HepG2 (cell line): ENCODE measurements around the gene GTF2F2. TPM values are rescaled to one million over a fixed set of nuclear protein-coding genes. Genes with fewer than 3 reads are reported as not detected.

Source experiments
- ATAC-seq: fragments of 200-7000 bp; cut with Tn5 transposase; 3 replicates; pipeline ENCODE4 v1.9.1; 2020; ENCODE audit warnings: mild to moderate bottlenecking, moderate library complexity
- BruUV-seq: library from RNA; stranded (reverse); fragments of 400-500 nt; replicated peaks from 2 replicates; lab custom pipeline; 2021; lab: Mats Ljungman, UMichigan
- CTCF ChIA-PET: fragments of 300-600 bp; formaldehyde crosslinking; extraction: SDS; loops from one replicate; lab custom pipeline; 2021; ENCODE audit warnings: low total read pairs, inconsistent platforms, low intra/inter-chr PET ratio; lab: Yijun Ruan, JAX
- POLR2A ChIA-PET: fragments of 350-600 bp; sonication (Branson Sonifier 250); formaldehyde crosslinking; loops from one replicate; lab custom pipeline; 2020; ENCODE audit warnings: antibody characterized with exemption, inconsistent platforms; lab: Yijun Ruan, JAX
- DNase-seq: peaks from one replicate; pipeline ENCODE4 v3.0.0-alpha.2; 2015; ENCODE audit warnings: low spot score
- FAIRE-seq: peaks from 3 replicates; lab custom pipeline; 2011; peaks lifted over from hg19 to GRCh38; lab: Jason Lieb, UNC
- H2AFZ ChIP-seq: one replicate; pipeline ENCODE4 v1.6.1; 2011; ENCODE audit warnings: low read length, inconsistent platforms
- H3K27ac ChIP-seq: fragments of 300-600 bp; 3 replicates; pipeline ENCODE4 v1.8.0; 2011; ENCODE audit warnings: mixed run types, mild to moderate bottlenecking, mixed read lengths, low read length, inconsistent platforms; ENCODE audit not compliant: insufficient read depth; ENCODE audit errors: extremely low read length
- H3K27me3 ChIP-seq, 2 experiments: fragments of 200-600 bp in 1 of 2; 2 replicates in 1 of 2; 3 replicates in 1 of 2; pipeline versions ENCODE4 v1.6.0 to v1.8.0; 2011; ENCODE audit warnings: low read length in 2 of 2, mild to moderate bottlenecking in 2 of 2, moderate library complexity in 2 of 2, inconsistent platforms in 1 of 2; ENCODE audit not compliant: insufficient read depth in 2 of 2, control insufficient read depth in 1 of 2
- H3K36me3 ChIP-seq, 2 experiments: fragments of 200-600 bp in 1 of 2; replicated peaks in 1 of 2; 2 replicates in 1 of 2; 3 replicates in 1 of 2; pipeline versions ENCODE4 v1.5.1 to v1.8.0; 2011; ENCODE audit warnings: low read length in 2 of 2, inconsistent platforms in 1 of 2; ENCODE audit not compliant: insufficient read depth in 2 of 2, control insufficient read depth in 1 of 2
- H3K4me1 ChIP-seq: 2 replicates; pipeline ENCODE4 v1.5.1; 2012; ENCODE audit warnings: low read length, inconsistent platforms; ENCODE audit not compliant: insufficient read depth
- H3K4me2 ChIP-seq: 2 replicates; pipeline ENCODE4 v1.6.0; 2011; ENCODE audit warnings: low read depth, low read length, inconsistent platforms
- H3K4me3 ChIP-seq, 3 experiments: fragments of 200-600 bp in 1 of 3; sonication (generic), shearing (Covaris generic) in 1 of 3; replicated peaks in 1 of 3; 2 replicates each; pipeline ENCODE4 v1.5.1; 2011 to 2016; ENCODE audit warnings: low read length in 3 of 3, inconsistent platforms in 2 of 3, low read depth in 2 of 3, mild to moderate bottlenecking in 2 of 3, control low read depth in 1 of 3, mixed read lengths in 1 of 3; ENCODE audit not compliant: insufficient read depth in 1 of 3
- H3K79me2 ChIP-seq: one replicate; pipeline ENCODE4 v1.6.1; 2011; ENCODE audit warnings: low read length, inconsistent platforms; ENCODE audit not compliant: insufficient read depth
- H3K9ac ChIP-seq: 2 replicates; pipeline ENCODE4 v1.6.0; 2011; ENCODE audit warnings: mild to moderate bottlenecking, low read depth, low read length, inconsistent platforms; ENCODE audit not compliant: insufficient read depth
- H3K9me3 ChIP-seq: 2 replicates; pipeline ENCODE4 v1.5.1; 2012; ENCODE audit warnings: mild to moderate bottlenecking, low read length
- H4K20me1 ChIP-seq: 2 replicates; pipeline ENCODE4 v1.6.0; 2011; ENCODE audit warnings: inconsistent platforms, mild to moderate bottlenecking, low read length, moderate library complexity; ENCODE audit not compliant: insufficient read depth
- PPARG ChIP-seq: conservative IDR thresholded peaks from 2 replicates; pipeline ENCODE4 v1.6.1; 2016; ENCODE audit warnings: missing biosample characterization, missing genetic modification reagents
- WGBS: methylation state at CpG from one replicate; pipeline ENCODE4 v1.1.6; 2017; ENCODE audit warnings: low lambda C conversion rate; 5-methylcytosine and 5-hydroxymethylcytosine counted together
- in situ Hi-C: cut with HindIII; loops from 2 replicates; pipeline ENCODE4 v1.10.0; 2017; ENCODE audit warnings: low pct_unique_long_range_greater_than_20kb; ENCODE audit not compliant: extremely low pct_ligation_motif_present
- intact Hi-C: fragments of 100-400 bp; cut with micrococcal nuclease; formaldehyde crosslinking; loops from one replicate; pipeline ENCODE4 v1.10.0; 2022; ENCODE audit not compliant: unreplicated experiment
- polyA plus RNA-seq, 8 experiments: library from polyadenylated mRNA; depleted of rRNA in 3 of 8; stranded (reverse) in 7 of 8; unstranded in 1 of 8; fragments of >200 nt; fragmentation: Illumina TruSeq in 4 of 8; extraction: Trizol in 4 of 8; gene quantifications; 2 replicates each; pipeline versions ENCODE4 v1.2.1 to v1.2.3, GENCODE V29; 2011 to 2016; ENCODE audit warnings: low read depth in 4 of 8, missing spikeins in 1 of 8, mixed read lengths in 1 of 8; ENCODE audit not compliant: insufficient read depth in 1 of 8
- total RNA-seq, 5 experiments: library from RNA; depleted of rRNA; stranded (reverse); fragments of >200 nt; fragmentation: Illumina TruSeq; extraction: Trizol; gene quantifications; 2 replicates each; pipeline ENCODE4 v1.2.3, GENCODE V29; 2016; ENCODE audit warnings: low read depth in 1 of 5
- TF ChIP-seq, protein P1 (sequence below): sonication (generic); formaldehyde crosslinking; IDR thresholded peaks from 2 replicates; pipeline ENCODE4 v1.4.0; 2020; ENCODE audit warnings: mild to moderate bottlenecking, missing genetic modification reagents
- TF ChIP-seq, protein P2 (sequence below): sonication (generic); formaldehyde crosslinking; IDR thresholded peaks from 2 replicates; pipeline ENCODE4 v1.4.0; 2020; ENCODE audit warnings: mild to moderate bottlenecking, missing genetic modification reagents
- TF ChIP-seq, protein P3 (sequence below): sonication (generic); formaldehyde crosslinking; IDR thresholded peaks from 2 replicates; pipeline ENCODE4 v1.4.0; 2020; ENCODE audit warnings: low read depth, mild to moderate bottlenecking, missing genetic modification reagents
- TF ChIP-seq, protein P4 (sequence below): sonication (generic); formaldehyde crosslinking; conservative IDR thresholded peaks from 2 replicates; pipeline ENCODE4 v1.4.0; 2020; ENCODE audit warnings: missing genetic modification reagents

The GTF2F2 gene
- total and polyA plus RNA-seq, 2 of the 13 experiments (the other 11 are each of a cell fraction or from before 2014, with no cell fraction given): 10.6 to 32.8 TPM

DNA sequence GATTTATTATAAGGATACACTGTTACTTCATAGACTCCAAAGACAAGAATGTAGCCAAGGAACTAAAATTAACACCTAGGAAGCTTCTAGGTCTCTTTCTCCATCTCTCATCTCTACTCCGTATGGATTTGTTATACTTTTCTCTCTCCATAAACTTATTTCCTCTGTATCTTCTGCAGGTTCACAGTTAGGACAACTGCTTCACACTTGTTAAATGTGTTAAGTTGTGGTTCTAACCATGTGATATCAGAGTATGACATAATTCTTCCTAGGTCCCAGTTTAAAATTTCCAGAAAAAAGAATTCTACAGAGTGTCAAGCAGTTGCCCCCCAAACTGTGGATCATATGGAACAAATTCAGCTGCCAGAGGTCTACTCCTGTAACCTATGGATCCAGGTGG, 42.3 kb upstream of the GTF2F2 start (continued):
- TF ChIP-seq, protein P1, sequence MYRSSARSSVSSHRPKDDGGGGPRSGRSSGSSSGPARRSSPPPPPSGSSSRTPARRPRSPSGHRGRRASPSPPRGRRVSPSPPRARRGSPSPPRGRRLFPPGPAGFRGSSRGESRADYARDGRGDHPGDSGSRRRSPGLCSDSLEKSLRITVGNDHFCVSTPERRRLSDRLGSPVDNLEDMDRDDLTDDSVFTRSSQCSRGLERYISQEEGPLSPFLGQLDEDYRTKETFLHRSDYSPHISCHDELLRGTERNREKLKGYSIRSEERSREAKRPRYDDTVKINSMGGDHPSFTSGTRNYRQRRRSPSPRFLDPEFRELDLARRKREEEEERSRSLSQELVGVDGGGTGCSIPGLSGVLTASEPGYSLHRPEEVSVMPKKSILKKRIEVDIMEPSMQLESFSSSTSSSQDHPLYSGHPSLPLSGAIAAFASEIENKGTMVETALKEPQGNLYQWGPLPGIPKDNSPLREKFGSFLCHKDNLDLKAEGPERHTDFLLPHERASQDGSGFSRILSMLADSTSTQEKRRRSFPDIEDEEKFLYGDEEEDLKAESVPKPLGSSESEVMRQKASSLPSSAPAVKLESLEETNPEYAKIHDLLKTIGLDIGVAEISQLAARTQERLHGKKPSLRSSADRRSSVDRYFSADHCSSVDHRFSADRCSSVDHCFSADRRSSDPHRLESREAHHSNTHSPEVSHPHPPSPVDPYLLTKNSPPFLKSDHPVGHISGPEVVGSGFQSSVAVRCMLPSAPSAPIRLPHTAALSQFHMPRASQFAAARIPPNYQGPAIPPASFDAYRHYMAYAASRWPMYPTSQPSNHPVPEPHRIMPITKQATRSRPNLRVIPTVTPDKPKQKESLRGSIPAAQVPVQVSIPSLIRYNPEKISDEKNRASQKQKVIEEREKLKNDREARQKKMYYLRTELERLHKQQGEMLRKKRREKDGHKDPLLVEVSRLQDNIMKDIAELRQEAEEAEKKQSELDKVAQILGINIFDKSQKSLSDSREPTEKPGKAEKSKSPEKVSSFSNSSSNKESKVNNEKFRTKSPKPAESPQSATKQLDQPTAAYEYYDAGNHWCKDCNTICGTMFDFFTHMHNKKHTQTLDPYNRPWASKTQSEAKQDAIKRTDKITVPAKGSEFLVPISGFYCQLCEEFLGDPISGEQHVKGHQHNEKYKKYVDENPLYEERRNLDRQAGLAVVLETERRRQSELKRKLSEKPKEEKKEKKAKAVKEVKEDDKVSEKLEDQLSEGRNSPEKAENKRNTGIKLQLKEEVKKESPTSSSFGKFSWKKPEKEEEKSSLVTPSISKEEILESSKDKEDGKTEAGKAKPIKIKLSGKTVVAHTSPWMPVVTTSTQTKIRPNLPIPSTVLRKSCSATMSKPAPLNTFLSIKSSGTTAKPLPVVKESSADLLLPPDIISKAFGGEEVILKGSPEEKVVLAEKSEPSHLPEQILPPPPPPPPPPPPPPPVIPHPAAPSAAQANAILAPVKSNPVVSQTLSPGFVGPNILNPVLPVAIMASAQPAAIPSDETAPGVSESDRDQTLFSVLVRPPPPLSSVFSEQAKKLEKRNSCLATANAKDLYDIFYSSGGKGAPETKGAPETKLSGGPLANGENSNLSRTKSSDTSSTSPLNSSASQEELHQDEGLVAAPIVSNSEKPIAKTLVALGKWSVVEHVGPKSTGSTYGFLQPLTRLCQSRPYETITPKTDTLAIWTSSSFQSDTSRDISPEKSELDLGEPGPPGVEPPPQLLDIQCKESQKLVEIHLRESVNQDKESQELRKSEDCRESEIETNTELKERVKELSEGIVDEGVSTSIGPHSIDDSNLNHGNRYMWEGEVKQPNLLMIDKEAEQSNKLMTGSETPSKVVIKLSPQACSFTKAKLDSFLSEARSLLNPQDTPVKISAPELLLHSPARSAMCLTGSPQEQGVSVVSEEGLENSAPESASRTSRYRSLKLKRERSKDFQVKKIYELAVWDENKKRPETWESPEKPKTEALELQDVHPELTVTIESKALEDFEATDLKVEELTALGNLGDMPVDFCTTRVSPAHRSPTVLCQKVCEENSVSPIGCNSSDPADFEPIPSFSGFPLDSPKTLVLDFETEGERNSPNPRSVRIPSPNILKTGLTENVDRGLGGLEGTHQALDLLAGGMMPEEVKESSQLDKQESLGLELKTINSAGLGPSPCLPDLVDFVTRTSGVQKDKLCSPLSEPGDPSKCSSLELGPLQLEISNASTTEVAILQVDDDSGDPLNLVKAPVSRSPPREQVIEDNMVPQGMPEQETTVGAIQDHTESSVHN: no peak
- TF ChIP-seq, protein P2, sequence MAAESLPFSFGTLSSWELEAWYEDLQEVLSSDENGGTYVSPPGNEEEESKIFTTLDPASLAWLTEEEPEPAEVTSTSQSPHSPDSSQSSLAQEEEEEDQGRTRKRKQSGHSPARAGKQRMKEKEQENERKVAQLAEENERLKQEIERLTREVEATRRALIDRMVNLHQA (CRISPR knock-in tag): no peak
- TF ChIP-seq PPARG (CRISPR knock-in tag): no peak

DNA sequence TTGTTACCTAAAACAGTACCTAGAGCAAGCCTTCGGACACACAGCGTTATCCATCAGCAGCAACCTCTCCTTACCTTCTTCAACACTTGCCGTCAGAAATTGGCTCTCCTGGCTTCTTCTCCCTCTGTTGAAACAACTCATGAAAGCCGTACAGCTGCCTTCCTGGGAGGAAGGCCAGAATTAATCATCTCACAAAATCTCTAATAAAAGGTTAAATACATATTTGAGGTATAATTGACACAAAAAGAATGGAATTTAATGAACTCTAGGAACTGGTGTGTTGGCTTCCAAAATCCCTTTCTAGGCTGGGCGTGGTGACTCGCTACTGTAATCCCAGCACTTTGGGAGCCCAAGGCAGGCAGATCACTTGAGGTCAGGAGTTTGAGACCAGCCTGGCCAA, 37.3 kb upstream of the GTF2F2 start:
- Histone ChIP-seq H3K79me2 (no peaks in the 10 kb centered on the region), H3K4me1 (no peaks in the 10 kb centered on the region), H3K4me3 (no peak overlapping the region), H3K27ac (no peak overlapping the region), H3K4me2 (no peak overlapping the region), H3K9me3 (no peaks in the 10 kb centered on the region), H3K36me3 (no peaks in the 10 kb centered on the region), H3K27me3 (peaks cover 0 to 5% of the 10 kb centered on the region in 2 experiments; a peak in 2 of 5 replicates), H2AFZ (no peak overlapping the region), H3K9ac (no peak overlapping the region), H4K20me1 (no peaks in the 10 kb centered on the region)
- in situ Hi-C loops: no loop called here
- BruUV-seq: no TSS peak
- DNase-seq (no peak), FAIRE-seq (no peak), ATAC-seq (no peak)
- intact Hi-C loops: no loop called here
- TF ChIP-seq, protein P3, sequence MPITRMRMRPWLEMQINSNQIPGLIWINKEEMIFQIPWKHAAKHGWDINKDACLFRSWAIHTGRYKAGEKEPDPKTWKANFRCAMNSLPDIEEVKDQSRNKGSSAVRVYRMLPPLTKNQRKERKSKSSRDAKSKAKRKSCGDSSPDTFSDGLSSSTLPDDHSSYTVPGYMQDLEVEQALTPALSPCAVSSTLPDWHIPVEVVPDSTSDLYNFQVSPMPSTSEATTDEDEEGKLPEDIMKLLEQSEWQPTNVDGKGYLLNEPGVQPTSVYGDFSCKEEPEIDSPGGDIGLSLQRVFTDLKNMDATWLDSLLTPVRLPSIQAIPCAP (CRISPR knock-in tag): no peak
- TF ChIP-seq, protein P4, sequence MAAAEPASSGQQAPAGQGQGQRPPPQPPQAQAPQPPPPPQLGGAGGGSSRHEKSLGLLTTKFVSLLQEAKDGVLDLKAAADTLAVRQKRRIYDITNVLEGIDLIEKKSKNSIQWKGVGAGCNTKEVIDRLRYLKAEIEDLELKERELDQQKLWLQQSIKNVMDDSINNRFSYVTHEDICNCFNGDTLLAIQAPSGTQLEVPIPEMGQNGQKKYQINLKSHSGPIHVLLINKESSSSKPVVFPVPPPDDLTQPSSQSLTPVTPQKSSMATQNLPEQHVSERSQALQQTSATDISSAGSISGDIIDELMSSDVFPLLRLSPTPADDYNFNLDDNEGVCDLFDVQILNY: no peak
- ChIA-PET CTCF (no interaction called here), POLR2A (no interaction called here)
- WGBS: 41% methylated on average over 6 of the region's 6 CpGs
